ENCODE data around the gene GTPBP4.

The GTPBP4 gene

DNA sequence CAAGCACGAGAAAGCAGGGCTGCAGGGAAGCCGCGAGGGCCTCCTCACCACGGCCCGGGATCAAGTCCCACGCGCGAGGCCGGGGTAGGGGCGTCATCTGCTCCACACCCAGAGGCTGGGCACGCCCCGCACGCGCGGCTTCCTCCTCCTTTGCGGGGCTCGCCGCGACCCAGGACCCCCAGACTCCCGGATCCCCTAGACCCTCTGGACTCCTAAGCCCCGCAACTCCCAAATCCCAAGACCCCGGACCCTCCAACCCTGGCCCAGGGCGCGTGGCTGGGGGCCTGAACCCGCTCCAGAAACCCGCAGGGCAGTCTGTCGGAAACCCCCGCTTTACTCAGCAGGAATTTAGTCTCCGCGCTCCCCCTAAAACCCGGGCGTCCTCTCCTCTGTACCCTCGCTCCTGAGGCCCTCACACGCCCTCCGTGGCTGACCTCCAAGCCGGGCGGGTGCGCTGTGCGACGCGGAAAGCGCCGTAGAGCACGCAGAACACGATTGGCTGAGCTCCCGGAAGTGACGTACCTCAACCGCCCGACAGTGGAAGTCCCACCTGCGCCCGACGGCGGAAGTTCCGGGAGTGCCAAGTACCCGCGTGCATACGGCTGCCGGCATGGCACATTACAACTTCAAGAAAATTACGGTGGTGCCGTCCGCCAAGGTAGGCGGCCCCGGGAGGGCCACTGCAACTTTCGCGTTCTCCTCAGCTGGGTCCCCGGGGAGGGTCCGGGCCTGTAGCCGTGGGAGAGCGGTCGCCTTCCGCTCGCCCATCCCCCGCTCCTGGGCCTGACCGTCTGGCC is at the start of gene GTPBP4:
GTPBP4 (plus strand) TSS at position 565 of the 797 bp plus-strand sequence; CDS start at position 611, 46 bp downstream.
- peak; percentile 93 to 97 for DNase-seq

- no peak for DNase-seq
These were observed 49.1 kb upstream of the GTPBP4 start for GRCh38 chr10:938941-939678.

GRCh38 chr10:943334-944033 is 44.8 kb upstream of the GTPBP4 start:
- no peak for DNase-seq

- DNase-seq: no peak
These were observed 44.0 kb upstream of the GTPBP4 start for GRCh38 chr10:944034-944831.

DNA sequence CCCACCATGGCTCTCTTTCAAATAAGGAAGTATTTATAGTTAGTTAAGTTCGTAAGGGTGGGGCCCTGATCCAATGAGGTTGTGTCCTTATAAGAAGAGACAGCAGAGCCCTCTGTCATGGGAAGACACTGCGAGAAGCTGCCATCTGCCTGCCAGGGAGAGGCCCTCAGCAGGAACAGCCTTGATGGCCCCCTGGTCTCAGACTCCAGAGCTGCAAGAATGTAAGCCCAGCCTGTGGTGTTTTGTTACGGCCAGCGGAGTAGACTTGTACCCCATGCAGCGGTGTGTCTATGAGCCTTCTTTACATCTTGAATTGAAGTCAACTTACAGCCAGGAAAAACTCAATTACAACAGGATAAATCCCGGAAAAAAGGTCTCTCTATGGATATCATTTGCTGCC is 42.5 kb upstream of the GTPBP4 start:
- DNase-seq: no peak

- no peak for DNase-seq
These were observed 41.2 kb upstream of the GTPBP4 start for GRCh38 chr10:947051-947450.

DNA sequence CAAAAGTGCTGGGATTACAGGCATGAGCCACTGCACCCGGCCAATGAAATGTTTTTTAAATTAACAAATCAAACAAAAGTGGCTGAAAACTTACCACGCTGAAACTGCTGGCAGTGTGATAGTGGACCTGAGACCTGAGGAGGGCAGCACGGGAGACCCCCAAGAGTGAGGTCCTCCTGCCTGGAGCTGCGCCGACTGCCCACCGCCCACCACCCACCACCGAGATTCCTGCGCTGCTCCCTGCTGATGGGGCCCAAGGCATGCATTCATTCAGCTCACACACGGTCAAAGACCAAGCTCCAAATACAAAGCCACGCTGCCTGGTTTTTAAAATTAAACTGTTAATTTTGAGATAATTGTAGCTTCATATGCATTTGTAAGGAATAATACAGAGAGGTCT is 40.4 kb upstream of the GTPBP4 start:
- no peak for DNase-seq

GRCh38 chr10:948347-948746 is 39.9 kb upstream of the GTPBP4 start:
- DNase-seq: no peak

- DNase-seq: no peak
These were observed 38.8 kb upstream of the GTPBP4 start for GRCh38 chr10:949446-949845.

- DNase-seq: no peak
These were observed 34.4 kb upstream of the GTPBP4 start for GRCh38 chr10:953836-954235.

GRCh38 chr10:954396-954795 is 33.8 kb upstream of the GTPBP4 start:
- DNase-seq: no peak

DNA sequence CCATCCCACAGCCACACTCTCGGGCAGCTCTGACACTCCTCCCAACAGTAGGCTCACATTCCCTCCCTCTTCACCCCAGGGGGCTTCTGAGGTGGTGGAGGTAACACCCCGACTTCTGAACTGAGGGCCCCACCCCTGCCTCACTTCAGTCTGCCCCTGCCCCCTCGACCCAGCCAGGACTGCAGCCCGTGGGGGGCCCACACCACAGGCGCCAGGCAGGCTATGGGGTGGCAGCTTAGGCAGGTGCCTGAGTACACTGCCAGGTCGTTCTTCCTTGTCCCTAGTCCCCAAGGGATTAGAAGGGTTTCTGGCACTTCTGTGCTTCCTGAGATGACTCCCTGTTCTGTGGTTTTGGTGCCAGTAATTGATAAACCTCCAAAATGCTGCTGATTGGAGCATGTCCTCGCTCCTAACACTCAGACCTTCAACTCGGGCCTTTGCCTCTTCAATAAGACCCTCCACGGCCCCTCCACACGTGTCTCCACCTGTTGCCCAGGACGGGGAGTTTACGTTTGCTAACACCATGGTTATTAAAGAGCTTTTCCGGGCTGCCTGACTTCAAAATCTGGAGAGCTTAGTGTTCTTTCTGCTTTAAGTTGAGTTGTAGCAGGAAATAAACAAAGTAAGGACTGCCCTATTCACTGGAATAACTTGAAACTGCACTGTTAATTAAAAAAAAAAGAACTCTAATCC is 33.0 kb upstream of the GTPBP4 start:
- no peak for DNase-seq

DNA sequence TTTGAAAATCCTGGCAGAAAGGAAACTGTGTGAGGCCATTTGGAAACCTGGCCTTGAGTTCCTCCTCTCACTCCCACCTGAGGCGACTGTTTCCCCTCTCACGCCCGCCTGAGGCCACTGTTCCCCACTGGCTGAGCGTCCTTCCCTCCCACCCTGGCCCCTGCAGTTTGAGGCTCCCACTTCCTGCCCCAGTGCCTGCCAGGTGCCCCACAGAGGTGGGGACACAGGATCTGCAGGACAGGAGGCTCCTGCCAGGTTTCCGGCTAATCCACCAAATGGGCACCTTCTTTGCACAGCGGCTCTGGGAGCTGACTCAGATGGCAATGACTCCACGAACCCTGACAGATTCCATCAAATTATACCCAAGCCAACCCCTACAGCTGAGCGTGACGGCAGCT is 32.4 kb upstream of the GTPBP4 start:
- no peak for DNase-seq

GRCh38 chr10:958106-958505 is 30.1 kb upstream of the GTPBP4 start:
- DNase-seq: no peak

- no peak for DNase-seq
These were observed 29.4 kb upstream of the GTPBP4 start for GRCh38 chr10:958856-959255.

DNA sequence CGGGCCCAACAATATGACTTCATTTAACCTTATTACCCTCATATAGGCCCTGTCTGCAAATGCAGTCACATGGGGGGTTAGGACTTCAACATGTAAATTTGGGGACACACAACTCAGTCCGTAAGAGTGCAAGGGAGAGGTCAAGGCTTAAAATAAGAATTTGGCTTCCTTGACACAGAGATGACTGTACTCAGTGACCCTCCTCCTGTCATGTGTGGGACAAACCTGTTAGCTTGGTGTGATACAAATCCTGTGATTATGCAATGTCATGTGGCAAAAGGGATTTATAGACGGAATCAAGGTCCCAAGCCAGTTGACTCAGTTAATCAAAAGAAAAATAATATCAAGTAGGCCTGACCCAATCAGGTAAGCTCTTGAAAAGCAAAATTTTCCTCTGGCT is 25.9 kb upstream of the GTPBP4 start:
- DNase-seq: no peak

- DNase-seq: no peak
These were observed 25.0 kb upstream of the GTPBP4 start for GRCh38 chr10:963186-963585.

DNA sequence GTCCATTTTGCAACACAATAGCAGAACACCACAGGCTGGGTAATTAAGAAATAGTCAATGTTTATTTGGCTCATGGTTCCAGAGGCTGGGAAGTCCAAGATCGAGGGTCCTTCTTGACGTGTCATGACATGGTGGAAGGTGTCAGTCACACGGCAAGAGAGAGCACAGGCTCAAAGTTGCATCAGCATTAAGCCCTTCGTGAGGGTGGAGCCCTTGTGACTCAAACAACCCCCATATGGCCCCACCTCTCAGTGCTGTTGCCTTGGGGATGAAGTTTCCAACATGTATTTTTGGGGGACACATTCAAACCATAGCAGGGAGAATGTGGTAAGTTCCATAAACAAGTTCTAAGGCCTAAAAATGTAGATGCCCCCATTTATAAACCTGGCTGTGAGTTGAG is 24.6 kb upstream of the GTPBP4 start:
- no peak for DNase-seq

DNA sequence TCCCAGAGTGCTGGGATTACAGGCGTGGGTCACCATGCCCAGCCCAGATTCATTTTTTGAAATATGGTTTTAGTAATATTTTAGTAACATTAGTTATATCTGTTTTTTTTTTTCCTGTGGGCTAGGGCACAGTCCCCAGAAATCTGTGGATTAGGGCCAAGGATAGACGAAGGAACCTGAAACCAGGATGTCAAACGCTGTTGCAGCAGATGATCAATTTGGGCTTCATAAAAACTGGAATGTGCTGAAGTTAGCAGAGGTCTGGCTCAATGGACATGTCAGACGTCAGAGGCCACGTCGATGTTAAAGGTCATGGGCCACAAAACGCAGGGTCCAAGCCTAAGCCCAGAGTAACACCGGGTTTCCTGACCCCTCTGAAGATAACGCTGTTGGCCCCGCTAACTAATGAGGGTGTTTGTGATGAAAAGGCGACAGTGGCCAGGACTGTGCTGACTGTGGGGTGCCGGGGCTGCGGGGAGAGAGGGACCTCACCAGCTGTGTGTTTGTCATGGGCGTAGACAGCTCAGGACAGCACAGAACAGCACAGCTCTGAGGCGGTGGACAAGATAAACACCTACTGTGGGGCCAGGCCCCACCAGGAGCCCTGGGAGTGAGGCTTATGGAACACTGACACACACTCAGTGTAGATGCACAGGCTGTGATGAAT is 23.8 kb upstream of the GTPBP4 start:
- no peak for DNase-seq

GRCh38 chr10:964988-965417 is 23.2 kb upstream of the GTPBP4 start:
- DNase-seq: no peak

DNA sequence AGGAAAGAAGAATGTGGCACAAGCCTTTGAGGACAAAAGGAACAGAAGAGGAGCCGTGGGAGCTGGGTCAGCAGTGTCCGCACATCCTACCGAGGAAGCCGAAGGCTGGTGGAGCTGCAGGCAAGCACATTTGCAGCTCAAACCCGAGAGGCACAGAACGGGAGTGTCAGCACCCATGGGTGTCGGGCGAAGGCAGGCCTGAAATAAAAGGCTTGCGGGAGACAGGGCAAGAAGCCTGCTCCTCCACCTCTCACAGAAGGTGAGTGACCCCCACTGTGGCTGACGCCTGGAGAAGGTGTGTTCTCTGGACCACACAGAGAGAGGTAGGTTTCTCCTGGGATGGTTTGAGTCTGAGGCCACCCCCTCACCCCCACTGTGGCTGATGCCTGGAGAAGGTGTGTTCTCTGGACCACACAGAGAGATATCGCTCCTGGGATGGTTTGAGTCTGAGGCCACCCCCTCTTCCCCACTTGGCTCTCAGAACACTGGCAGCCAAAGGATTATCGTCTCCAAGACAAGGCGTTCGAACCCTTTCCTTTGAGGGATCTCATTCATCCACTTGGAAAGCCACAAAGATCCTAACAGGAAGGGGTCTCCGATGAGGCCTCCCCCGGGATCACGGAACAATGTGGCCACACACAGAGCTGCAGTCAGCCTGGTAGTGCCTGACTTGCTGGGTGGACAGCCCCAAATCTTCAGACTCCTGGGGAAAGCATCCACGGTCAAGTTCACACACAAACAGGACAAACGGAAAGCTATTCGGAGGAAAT is 21.6 kb upstream of the GTPBP4 start:
- DNase-seq: no peak
